ENCODE data around the gene KRT77. TPM values are rescaled to one million over a fixed set of nuclear protein-coding genes. Genes with fewer than 3 reads are reported as not detected.

KRT77 gene
- polyA plus RNA-seq, 3 donors, result not detected

DNA sequence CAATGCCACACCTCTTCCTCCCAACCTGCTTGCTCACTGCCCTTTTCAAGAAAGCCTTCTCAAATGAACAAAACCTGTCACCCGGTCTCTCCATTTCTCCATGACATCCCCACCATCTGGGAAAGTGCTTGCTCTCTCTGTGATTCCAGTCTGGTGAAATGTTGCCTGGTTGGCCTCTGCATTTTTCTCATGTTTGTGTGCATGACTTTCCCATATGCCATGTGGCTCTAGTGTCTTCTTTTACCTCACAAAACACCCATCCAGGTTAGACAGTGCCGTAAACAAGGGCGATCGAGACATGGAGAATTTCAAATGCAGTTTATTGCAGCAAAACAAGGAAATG, 28.9 kb downstream of the KRT77 start:
- H3K4me2 ChIP-seq (replicated peaks; ENCODE audit: extremely low read depth, low read length, poor library complexity, severe bottlenecking), result no peak overlapping the region
- TF ChIP-seq, protein P1, sequence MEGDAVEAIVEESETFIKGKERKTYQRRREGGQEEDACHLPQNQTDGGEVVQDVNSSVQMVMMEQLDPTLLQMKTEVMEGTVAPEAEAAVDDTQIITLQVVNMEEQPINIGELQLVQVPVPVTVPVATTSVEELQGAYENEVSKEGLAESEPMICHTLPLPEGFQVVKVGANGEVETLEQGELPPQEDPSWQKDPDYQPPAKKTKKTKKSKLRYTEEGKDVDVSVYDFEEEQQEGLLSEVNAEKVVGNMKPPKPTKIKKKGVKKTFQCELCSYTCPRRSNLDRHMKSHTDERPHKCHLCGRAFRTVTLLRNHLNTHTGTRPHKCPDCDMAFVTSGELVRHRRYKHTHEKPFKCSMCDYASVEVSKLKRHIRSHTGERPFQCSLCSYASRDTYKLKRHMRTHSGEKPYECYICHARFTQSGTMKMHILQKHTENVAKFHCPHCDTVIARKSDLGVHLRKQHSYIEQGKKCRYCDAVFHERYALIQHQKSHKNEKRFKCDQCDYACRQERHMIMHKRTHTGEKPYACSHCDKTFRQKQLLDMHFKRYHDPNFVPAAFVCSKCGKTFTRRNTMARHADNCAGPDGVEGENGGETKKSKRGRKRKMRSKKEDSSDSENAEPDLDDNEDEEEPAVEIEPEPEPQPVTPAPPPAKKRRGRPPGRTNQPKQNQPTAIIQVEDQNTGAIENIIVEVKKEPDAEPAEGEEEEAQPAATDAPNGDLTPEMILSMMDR (IDR thresholded peaks at IDR 0.05), result no peak
- no peak overlapping the region for H2AFZ ChIP-seq (ENCODE audit: insufficient read depth, low read depth, low read length, poor library complexity, severe bottlenecking)
- H3K79me2 ChIP-seq (ENCODE audit: insufficient read depth, low read length), result no peaks in the 10 kb centered on the region
- WGBS (ENCODE audit: insufficient coverage), result 73% methylated on average over 1 of the region's 4 CpGs
- no peaks in the 10 kb centered on the region for H3K4me1 ChIP-seq (ENCODE audit: control insufficient read depth in 1 of 2, insufficient read depth in 2 of 2, low read length in 2 of 2)
- no peaks in the 10 kb centered on the region for H3K27me3 ChIP-seq (ENCODE audit: control insufficient read depth in 2 of 2, insufficient read depth in 2 of 2, low read length in 2 of 2)
- H3K27me3 Mint-ChIP-seq (ENCODE audit: low read depth in 3 of 3), result peaks cover 0 to 2% (median 0%) of the 10 kb centered on the region in 3 donors
- no peaks in the 10 kb centered on the region for H3K4me1 Mint-ChIP-seq
- H3K27ac Mint-ChIP-seq, result no peak overlapping the region
- H3K27ac ChIP-seq (ENCODE audit: low read depth in 1 of 2, low read length in 2 of 2), result no peak overlapping the region
- H3K4me3 Mint-ChIP-seq, result no peak overlapping the region
- no peaks in the 10 kb centered on the region for H3K9me3 ChIP-seq (replicated peaks in 1 of 2; ENCODE audit: control insufficient read depth in 1 of 2, insufficient read depth in 1 of 2, low read length in 2 of 2)
- H3K36me3 ChIP-seq (replicated peaks in 1 of 2; ENCODE audit: control insufficient read depth in 1 of 2, insufficient read depth in 2 of 2, low read length in 2 of 2), result no peaks in the 10 kb centered on the region
- no peak overlapping the region for H3K9ac ChIP-seq (ENCODE audit: insufficient read depth, low read length, poor library complexity, severe bottlenecking)
- intact Hi-C loops (cut with micrococcal nuclease), result no loop called here
- H4K20me1 ChIP-seq (ENCODE audit: insufficient read depth, low read length), result no peaks in the 10 kb centered on the region
- no peak overlapping the region for H3K4me3 ChIP-seq (replicated peaks in 1 of 3; ENCODE audit: low read depth in 2 of 3, low read length in 3 of 3)
- no peak for DNase-seq
- no peaks in the 10 kb centered on the region for H3K9me3 Mint-ChIP-seq
- no peaks in the 10 kb centered on the region for H3K36me3 Mint-ChIP-seq

DNA sequence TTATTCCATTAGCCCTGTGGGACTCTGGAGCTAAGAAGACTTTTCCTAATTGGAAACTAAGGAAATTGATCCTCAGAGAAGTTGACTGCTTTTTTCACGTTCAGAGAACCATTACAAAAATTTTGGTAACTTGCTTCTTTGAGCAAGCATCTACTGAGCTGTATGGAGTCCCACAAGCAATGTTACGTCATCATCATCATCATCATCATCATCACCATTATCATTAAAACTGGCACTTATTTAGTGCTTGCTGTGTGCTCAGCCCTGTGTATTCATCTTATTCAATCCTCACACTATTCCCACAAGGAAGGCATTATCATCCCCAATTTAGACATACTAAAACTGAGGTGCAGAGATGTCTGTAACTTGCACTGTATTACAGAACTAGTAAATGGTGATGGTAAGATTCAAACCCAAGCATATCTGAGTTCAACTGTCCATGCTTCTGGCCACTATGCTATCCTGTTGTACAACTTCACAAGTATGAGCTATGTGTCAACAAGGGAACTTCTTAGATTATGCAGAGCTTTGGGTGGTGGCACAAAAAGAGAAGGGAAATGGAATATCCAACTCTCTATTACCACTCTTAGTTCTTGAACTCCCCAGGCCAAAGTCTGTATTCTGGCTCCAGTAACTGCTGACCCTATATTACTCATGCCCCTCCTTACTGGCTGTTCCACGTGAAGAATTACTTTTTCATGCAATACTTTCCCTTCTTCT, 29.5 kb downstream of the KRT77 start:
- no peak overlapping the region for H3K27ac Mint-ChIP-seq
- Histone ChIP-seq H3K9me3 (replicated peaks in 1 of 2; ENCODE audit: control insufficient read depth in 1 of 2, insufficient read depth in 1 of 2, low read length in 2 of 2) (no peaks in the 10 kb centered on the region), H3K4me3 (replicated peaks in 1 of 3; ENCODE audit: low read depth in 2 of 3, low read length in 3 of 3) (no peak overlapping the region), H3K4me2 (replicated peaks; ENCODE audit: extremely low read depth, low read length, poor library complexity, severe bottlenecking) (no peak overlapping the region), H3K4me1 (ENCODE audit: control insufficient read depth in 1 of 2, insufficient read depth in 2 of 2, low read length in 2 of 2) (no peaks in the 10 kb centered on the region), H2AFZ (ENCODE audit: insufficient read depth, low read depth, low read length, poor library complexity, severe bottlenecking) (no peak overlapping the region), H3K9ac (ENCODE audit: insufficient read depth, low read length, poor library complexity, severe bottlenecking) (no peak overlapping the region), H3K79me2 (ENCODE audit: insufficient read depth, low read length) (no peaks in the 10 kb centered on the region), H4K20me1 (ENCODE audit: insufficient read depth, low read length) (no peaks in the 10 kb centered on the region), H3K27me3 (ENCODE audit: control insufficient read depth in 2 of 2, insufficient read depth in 2 of 2, low read length in 2 of 2) (no peaks in the 10 kb centered on the region), H3K36me3 (replicated peaks in 1 of 2; ENCODE audit: control insufficient read depth in 1 of 2, insufficient read depth in 2 of 2, low read length in 2 of 2) (no peaks in the 10 kb centered on the region), H3K27ac (ENCODE audit: low read depth in 1 of 2, low read length in 2 of 2) (no peak overlapping the region)
- H3K27me3 Mint-ChIP-seq (ENCODE audit: low read depth in 3 of 3), result peaks cover 0 to 2% (median 0%) of the 10 kb centered on the region in 3 donors
- no peaks in the 10 kb centered on the region for H3K36me3 Mint-ChIP-seq
- H3K9me3 Mint-ChIP-seq, result no peaks in the 10 kb centered on the region
- TF ChIP-seq, protein P1 (IDR thresholded peaks at IDR 0.05), result no peak
- H3K4me1 Mint-ChIP-seq, result no peaks in the 10 kb centered on the region
- intact Hi-C loops (cut with micrococcal nuclease), result no loop called here
- no peak for DNase-seq
- H3K4me3 Mint-ChIP-seq, result no peak overlapping the region
- WGBS (ENCODE audit: insufficient coverage), result 85% methylated on average over 3 of the region's 3 CpGs

Data from CD14-positive monocyte (primary cell).